ENCODE measurements around the gene ELF2.

ELF2 gene

GRCh38 chr4:139142087-139142486, 34.9 kb downstream of the ELF2 start:
- Histone ChIP-seq H3K79me2 (ENCODE audit: insufficient read depth, low read length) (peaks cover 72% of the 10 kb centered on the region), H3K4me2 (ENCODE audit: low read depth, low read length, poor library complexity, severe bottlenecking) (peak overlapping the region; percentile 38), H2AFZ (ENCODE audit: low read length) (no peak overlapping the region), H3K4me3 (ENCODE audit: low read length, poor library complexity, severe bottlenecking) (no peak overlapping the region), H3K9me2 (replicated peaks; ENCODE audit: low read depth, low read length) (no peaks in the 10 kb centered on the region), H3F3A (ENCODE audit: low read depth) (no peaks in the 10 kb centered on the region), H3K9me3 (ENCODE audit: insufficient read depth, low read depth, low read length) (no peaks in the 10 kb centered on the region), H3K27me3 (ENCODE audit: insufficient read depth, low read length, poor library complexity, severe bottlenecking) (no peaks in the 10 kb centered on the region), H3K4me1 (ENCODE audit: insufficient read depth, low read length, poor library complexity, severe bottlenecking) (peaks cover 38% of the 10 kb centered on the region), H3K9ac (ENCODE audit: low read depth, low read length, poor library complexity, severe bottlenecking) (no peak overlapping the region), H3K36me3 (ENCODE audit: insufficient read depth, low read length) (peaks cover 8% of the 10 kb centered on the region; the same call in 1 of the 2 replicates), H4K20me1 (ENCODE audit: insufficient read depth, low read length, poor library complexity, severe bottlenecking) (peaks cover 52% of the 10 kb centered on the region)
- TF ChIP-seq, protein P1, sequence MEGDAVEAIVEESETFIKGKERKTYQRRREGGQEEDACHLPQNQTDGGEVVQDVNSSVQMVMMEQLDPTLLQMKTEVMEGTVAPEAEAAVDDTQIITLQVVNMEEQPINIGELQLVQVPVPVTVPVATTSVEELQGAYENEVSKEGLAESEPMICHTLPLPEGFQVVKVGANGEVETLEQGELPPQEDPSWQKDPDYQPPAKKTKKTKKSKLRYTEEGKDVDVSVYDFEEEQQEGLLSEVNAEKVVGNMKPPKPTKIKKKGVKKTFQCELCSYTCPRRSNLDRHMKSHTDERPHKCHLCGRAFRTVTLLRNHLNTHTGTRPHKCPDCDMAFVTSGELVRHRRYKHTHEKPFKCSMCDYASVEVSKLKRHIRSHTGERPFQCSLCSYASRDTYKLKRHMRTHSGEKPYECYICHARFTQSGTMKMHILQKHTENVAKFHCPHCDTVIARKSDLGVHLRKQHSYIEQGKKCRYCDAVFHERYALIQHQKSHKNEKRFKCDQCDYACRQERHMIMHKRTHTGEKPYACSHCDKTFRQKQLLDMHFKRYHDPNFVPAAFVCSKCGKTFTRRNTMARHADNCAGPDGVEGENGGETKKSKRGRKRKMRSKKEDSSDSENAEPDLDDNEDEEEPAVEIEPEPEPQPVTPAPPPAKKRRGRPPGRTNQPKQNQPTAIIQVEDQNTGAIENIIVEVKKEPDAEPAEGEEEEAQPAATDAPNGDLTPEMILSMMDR (conservative IDR thresholded peaks at IDR 0.05; ENCODE audit: low read length): no peak
- no peak for TF ChIP-seq EZH2phosphoT487 (IDR thresholded peaks at IDR 0.05; ENCODE audit: borderline replicate concordance)

DNA sequence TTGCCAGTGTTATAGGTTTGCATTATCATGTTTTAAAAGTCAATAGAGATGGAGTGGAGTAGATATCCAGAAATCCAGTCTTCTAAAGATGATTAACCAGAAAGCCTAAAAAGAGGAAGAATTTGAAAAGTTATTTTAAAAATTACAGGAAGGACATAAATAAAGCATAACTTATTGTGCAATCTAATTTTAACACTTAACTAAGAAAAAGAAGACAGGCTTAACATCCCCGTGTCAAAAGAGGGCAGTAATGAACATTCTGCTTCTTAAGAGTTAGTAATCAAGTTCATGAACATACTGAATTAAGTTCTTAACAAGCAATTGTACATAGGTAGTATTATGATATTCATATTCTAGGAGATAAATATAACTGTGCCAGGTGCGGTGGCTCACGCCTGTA, 39.3 kb downstream of the ELF2 start:
- Histone ChIP-seq H3K27me3 (ENCODE audit: insufficient read depth, low read length, poor library complexity, severe bottlenecking) (no peaks in the 10 kb centered on the region), H4K20me1 (ENCODE audit: insufficient read depth, low read length, poor library complexity, severe bottlenecking) (peaks cover 20% of the 10 kb centered on the region), H3K4me3 (ENCODE audit: low read length, poor library complexity, severe bottlenecking) (no peak overlapping the region), H3K36me3 (ENCODE audit: insufficient read depth, low read length) (peaks cover 28% of the 10 kb centered on the region; the same call in 1 of the 2 replicates), H3K4me2 (ENCODE audit: low read depth, low read length, poor library complexity, severe bottlenecking) (no peak overlapping the region), H2AFZ (ENCODE audit: low read length) (no peak overlapping the region), H3K9me2 (replicated peaks; ENCODE audit: low read depth, low read length) (no peaks in the 10 kb centered on the region), H3K79me2 (ENCODE audit: insufficient read depth, low read length) (peaks cover 30% of the 10 kb centered on the region), H3K9ac (ENCODE audit: low read depth, low read length, poor library complexity, severe bottlenecking) (no peak overlapping the region), H3F3A (ENCODE audit: low read depth) (no peaks in the 10 kb centered on the region), H3K9me3 (ENCODE audit: insufficient read depth, low read depth, low read length) (no peaks in the 10 kb centered on the region), H3K4me1 (ENCODE audit: insufficient read depth, low read length, poor library complexity, severe bottlenecking) (peaks cover 12% of the 10 kb centered on the region)
- TF ChIP-seq, protein P1 (conservative IDR thresholded peaks at IDR 0.05; ENCODE audit: low read length): peak; percentile 31
- TF ChIP-seq EZH2phosphoT487 (IDR thresholded peaks at IDR 0.05; ENCODE audit: borderline replicate concordance): no peak

DNA sequence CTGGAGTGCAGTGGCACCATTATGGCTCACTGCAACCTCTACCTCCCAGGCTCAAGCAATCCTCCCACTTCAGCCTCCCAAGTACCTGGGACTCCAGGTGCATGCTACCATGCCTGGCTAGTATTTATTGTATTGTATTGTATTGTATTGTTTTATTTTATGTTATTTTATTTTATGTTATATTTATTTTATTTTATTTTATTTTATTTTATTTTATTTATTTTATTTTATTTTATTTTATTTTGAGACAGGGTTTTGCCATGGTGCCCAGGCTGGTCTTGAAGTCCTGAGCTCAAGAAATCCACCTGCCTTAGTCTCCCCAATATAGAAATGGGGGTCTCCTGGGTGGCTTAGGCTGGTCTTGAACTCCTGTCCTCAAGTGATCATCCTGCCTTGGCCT, 42.6 kb downstream of the ELF2 start:
- no peaks in the 10 kb centered on the region for H3F3A ChIP-seq (ENCODE audit: low read depth)
- no peaks in the 10 kb centered on the region for H3K9me2 ChIP-seq (replicated peaks; ENCODE audit: low read depth, low read length)
- no peaks in the 10 kb centered on the region for H3K4me1 ChIP-seq (ENCODE audit: insufficient read depth, low read length, poor library complexity, severe bottlenecking)
- H3K9ac ChIP-seq (ENCODE audit: low read depth, low read length, poor library complexity, severe bottlenecking): no peak overlapping the region
- H4K20me1 ChIP-seq (ENCODE audit: insufficient read depth, low read length, poor library complexity, severe bottlenecking): no peaks in the 10 kb centered on the region
- peaks cover 32% of the 10 kb centered on the region; the same call in 1 of the 2 replicates for H3K36me3 ChIP-seq (ENCODE audit: insufficient read depth, low read length)
- H3K4me2 ChIP-seq (ENCODE audit: low read depth, low read length, poor library complexity, severe bottlenecking): no peak overlapping the region
- TF ChIP-seq, protein P1 (conservative IDR thresholded peaks at IDR 0.05; ENCODE audit: low read length): no peak
- TF ChIP-seq EZH2phosphoT487 (IDR thresholded peaks at IDR 0.05; ENCODE audit: borderline replicate concordance): no peak
- no peak overlapping the region for H2AFZ ChIP-seq (ENCODE audit: low read length)
- H3K79me2 ChIP-seq (ENCODE audit: insufficient read depth, low read length): no peaks in the 10 kb centered on the region
- H3K9me3 ChIP-seq (ENCODE audit: insufficient read depth, low read depth, low read length): no peaks in the 10 kb centered on the region
- no peak overlapping the region for H3K4me3 ChIP-seq (ENCODE audit: low read length, poor library complexity, severe bottlenecking)
- H3K27me3 ChIP-seq (ENCODE audit: insufficient read depth, low read length, poor library complexity, severe bottlenecking): no peaks in the 10 kb centered on the region
